Glutamatergic neuron (in vitro differentiated cells): ENCODE data around the gene MSI2. TPM values are rescaled to one million over a fixed set of nuclear protein-coding genes. Genes with fewer than 3 reads are reported as not detected.
A peak's percentile ranks its signal among the peaks of the same experiment; 100 is the strongest.

ENCODE experiments used
- DNase-seq: peaks from one replicate; pipeline ENCODE4 v3.0.0; 2022
- H3K27ac Mint-ChIP-seq: one replicate; pipeline ENCODE4 v1.8.0; 2020; ENCODE audit warnings: mild to moderate bottlenecking, mixed read lengths, inconsistent platforms; ENCODE audit not compliant: unreplicated experiment
- H3K27me3 Mint-ChIP-seq: one replicate; pipeline ENCODE4 v1.8.0; 2020; ENCODE audit warnings: mild to moderate bottlenecking, moderate library complexity, mixed read lengths, inconsistent platforms; ENCODE audit not compliant: unreplicated experiment
- H3K36me3 Mint-ChIP-seq: one replicate; pipeline ENCODE4 v1.8.0; 2020; ENCODE audit warnings: mild to moderate bottlenecking, mixed read lengths, inconsistent platforms; ENCODE audit not compliant: unreplicated experiment
- H3K4me1 Mint-ChIP-seq: one replicate; pipeline ENCODE4 v1.8.0; 2020; ENCODE audit warnings: mild to moderate bottlenecking, low read depth, mixed read lengths, inconsistent platforms; ENCODE audit not compliant: unreplicated experiment
- H3K4me3 Mint-ChIP-seq: one replicate; pipeline ENCODE4 v1.8.0; 2020; ENCODE audit warnings: mild to moderate bottlenecking, mixed read lengths, inconsistent platforms; ENCODE audit not compliant: unreplicated experiment
- H3K9me3 Mint-ChIP-seq: one replicate; pipeline ENCODE4 v1.8.0; 2020; ENCODE audit warnings: mild to moderate bottlenecking, moderate library complexity, mixed read lengths, inconsistent platforms; ENCODE audit not compliant: unreplicated experiment
- long read RNA-seq: library from polyadenylated mRNA; unstranded; transcript quantifications from one replicate; pipeline ENCODE4 v2.0.0, GENCODE V29; 2020; ENCODE audit not compliant: unreplicated experiment
- total RNA-seq: library from RNA; stranded (reverse); fragmentation: NEBNext Ultra II Directional; extraction: Animal tissue kit (Norgen Biotek cat#: 25700); gene quantifications from one replicate; pipeline ENCODE4 v1.2.1, GENCODE V29; 2021; ENCODE audit not compliant: unreplicated experiment
- TF ChIP-seq, protein P1 (sequence below): fragments of 200-600 bp; sonication (generic); IDR thresholded peaks from one replicate; pipeline ENCODE4 v1.5.0; 2021; ENCODE audit not compliant: partially characterized antibody, unreplicated experiment

MSI2 gene
- total RNA-seq, result 141 TPM
- long read RNA-seq, partial matches to known transcripts, result 0 of 3 reads
- long read RNA-seq, other reads (novel, unspliced or antisense), result 3 of 3 reads

- Mint-ChIP-seq H3K27me3 (peaks cover 10% of the 10 kb centered on the region), H3K36me3 (peaks cover 6% of the 10 kb centered on the region), H3K27ac (peak within 1 kb of the TSS; percentile 84), H3K9me3 (peaks cover 7% of the 10 kb centered on the region), H3K4me1 (peaks cover 32% of the 10 kb centered on the region), H3K4me3 (peak within 1 kb of the TSS; percentile 99)
- TF ChIP-seq, protein P1, sequence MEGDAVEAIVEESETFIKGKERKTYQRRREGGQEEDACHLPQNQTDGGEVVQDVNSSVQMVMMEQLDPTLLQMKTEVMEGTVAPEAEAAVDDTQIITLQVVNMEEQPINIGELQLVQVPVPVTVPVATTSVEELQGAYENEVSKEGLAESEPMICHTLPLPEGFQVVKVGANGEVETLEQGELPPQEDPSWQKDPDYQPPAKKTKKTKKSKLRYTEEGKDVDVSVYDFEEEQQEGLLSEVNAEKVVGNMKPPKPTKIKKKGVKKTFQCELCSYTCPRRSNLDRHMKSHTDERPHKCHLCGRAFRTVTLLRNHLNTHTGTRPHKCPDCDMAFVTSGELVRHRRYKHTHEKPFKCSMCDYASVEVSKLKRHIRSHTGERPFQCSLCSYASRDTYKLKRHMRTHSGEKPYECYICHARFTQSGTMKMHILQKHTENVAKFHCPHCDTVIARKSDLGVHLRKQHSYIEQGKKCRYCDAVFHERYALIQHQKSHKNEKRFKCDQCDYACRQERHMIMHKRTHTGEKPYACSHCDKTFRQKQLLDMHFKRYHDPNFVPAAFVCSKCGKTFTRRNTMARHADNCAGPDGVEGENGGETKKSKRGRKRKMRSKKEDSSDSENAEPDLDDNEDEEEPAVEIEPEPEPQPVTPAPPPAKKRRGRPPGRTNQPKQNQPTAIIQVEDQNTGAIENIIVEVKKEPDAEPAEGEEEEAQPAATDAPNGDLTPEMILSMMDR, result no peak
- peak; percentile 85 for DNase-seq
Observed at GRCh38 chr17:57255776-57256681, at the start of gene MSI2. TSS of gene MSI2 (plus strand) at chr17:57256523. CDS start at chr17:57256743, 220 bp downstream.

DNA sequence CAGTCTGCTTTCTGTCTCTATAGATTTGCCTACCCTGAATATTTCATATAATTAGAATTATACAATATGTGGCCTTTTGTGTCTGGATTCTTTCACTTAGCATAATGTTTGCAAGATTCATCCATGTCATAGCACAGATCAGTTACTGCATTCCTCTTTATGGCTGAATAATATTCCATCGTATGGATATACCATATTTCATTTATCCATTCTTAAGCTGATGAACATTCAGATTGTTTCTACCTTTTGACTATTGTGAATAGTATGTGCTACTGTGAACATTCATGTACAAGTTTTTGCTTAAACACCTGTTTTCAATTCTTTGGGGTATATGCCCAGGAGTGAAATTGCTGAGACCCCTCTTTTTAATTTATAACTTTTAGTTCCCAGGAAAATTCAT is 49.4 kb upstream of the MSI2 start:
- Mint-ChIP-seq H3K27me3 (peaks cover 4% of the 10 kb centered on the region), H3K4me3 (no peak overlapping the region), H3K36me3 (peaks cover 4% of the 10 kb centered on the region), H3K9me3 (no peaks in the 10 kb centered on the region), H3K4me1 (no peaks in the 10 kb centered on the region), H3K27ac (no peak overlapping the region)
- DNase-seq, result no peak
- TF ChIP-seq, protein P1, result no peak

DNA sequence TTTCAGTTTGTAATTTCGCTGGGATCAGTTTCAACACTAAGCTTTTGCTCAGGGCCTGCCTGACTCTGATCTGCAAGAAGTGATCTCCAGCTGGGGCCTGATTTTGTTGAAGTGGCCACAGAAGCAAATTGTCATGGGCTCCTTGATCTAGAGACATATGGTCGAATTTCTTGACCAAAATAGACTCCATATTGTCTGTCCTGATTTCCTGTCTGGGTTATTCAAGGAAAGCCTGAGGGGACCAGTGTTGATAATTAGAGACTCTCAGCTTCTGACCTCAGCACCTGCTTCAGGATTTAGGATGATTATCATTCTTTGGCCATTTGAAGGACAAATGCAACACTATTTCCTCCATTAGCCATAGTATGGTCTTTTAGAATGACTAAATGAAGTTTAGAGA is 48.9 kb upstream of the MSI2 start:
- Mint-ChIP-seq H3K27me3 (peaks cover 4% of the 10 kb centered on the region), H3K27ac (no peak overlapping the region), H3K9me3 (no peaks in the 10 kb centered on the region), H3K36me3 (peaks cover 4% of the 10 kb centered on the region), H3K4me1 (no peaks in the 10 kb centered on the region), H3K4me3 (no peak overlapping the region)
- no peak for DNase-seq
- TF ChIP-seq, protein P1, result no peak

GRCh38 chr17:57210224-57210553 is 46.1 kb upstream of the MSI2 start:
- Mint-ChIP-seq H3K27ac (no peak overlapping the region), H3K4me1 (no peaks in the 10 kb centered on the region), H3K27me3 (peaks cover 2% of the 10 kb centered on the region), H3K36me3 (peaks cover 4% of the 10 kb centered on the region), H3K4me3 (no peak overlapping the region), H3K9me3 (no peaks in the 10 kb centered on the region)
- no peak for DNase-seq
- TF ChIP-seq, protein P1, result no peak

- H3K4me3 Mint-ChIP-seq, result no peak overlapping the region
- no peaks in the 10 kb centered on the region for H3K9me3 Mint-ChIP-seq
- H3K27ac Mint-ChIP-seq, result no peak overlapping the region
- no peak for DNase-seq
- H3K4me1 Mint-ChIP-seq, result no peaks in the 10 kb centered on the region
- peaks cover 4% of the 10 kb centered on the region for H3K36me3 Mint-ChIP-seq
- TF ChIP-seq, protein P1, result no peak
- H3K27me3 Mint-ChIP-seq, result peaks cover 2% of the 10 kb centered on the region
Observed at GRCh38 chr17:57210972-57211411, 45.3 kb upstream of the MSI2 start.
